HepG2 (cell line): ENCODE measurements around the gene ACSM6. TPM values are rescaled to one million over a fixed set of nuclear protein-coding genes. Genes with fewer than 3 reads are reported as not detected.

ENCODE experiments used
- polyA plus RNA-seq, 8 experiments: library from polyadenylated mRNA; depleted of rRNA in 3 of 8; stranded (reverse) in 7 of 8; unstranded in 1 of 8; fragments of >200 nt; fragmentation: Illumina TruSeq in 4 of 8; extraction: Trizol in 4 of 8; gene quantifications; 2 replicates each; pipeline versions ENCODE4 v1.2.1 to v1.2.3, GENCODE V29; 2011 to 2016; ENCODE audit warnings: low read depth in 4 of 8, missing spikeins in 1 of 8, mixed read lengths in 1 of 8; ENCODE audit not compliant: insufficient read depth in 1 of 8
- small RNA-seq, 3 experiments: library from RNA; depleted of rRNA; stranded (forward); fragments of <200 nt; gene quantifications; one replicate each; pipeline ENCODE3, GENCODE V24; 2012; ENCODE audit warnings: low read depth in 2 of 3, low replicate concordance in 1 of 3; ENCODE audit not compliant: insufficient read length in 3 of 3, insufficient read depth in 2 of 3
- total RNA-seq, 5 experiments: library from RNA; depleted of rRNA; stranded (reverse); fragments of >200 nt; fragmentation: Illumina TruSeq; extraction: Trizol; gene quantifications; 2 replicates each; pipeline ENCODE4 v1.2.3, GENCODE V29; 2016; ENCODE audit warnings: low read depth in 1 of 5

Gene ACSM6
- total and polyA plus RNA-seq, 2 of the 13 experiments (the other 11 are each of a cell fraction or from before 2014, with no cell fraction given), result not detected

Small RNA genes lying within 50 kb of the gene (small RNA-seq; reads per million reads assigned to genes)
- 0 reads per million in 3 experiments for gene AL157834.3

Other genes with a start within 250 kb of the ACSM6 start
- 0.09 TPM in 1 of 2 replicates, not detected in the other for gene CYP2C8, start 124.7 kb upstream of the ACSM6 start, total RNA-seq (2016; rRNA removed; fragmentation: Illumina TruSeq; extraction: Trizol)
- 0.13 and 0.15 TPM in 2 replicates for gene CYP2C8, start 124.7 kb upstream of the ACSM6 start, polyA plus RNA-seq (2011; rRNA removed)
- 123 and 183 TPM in 2 replicates for gene PDLIM1, start 96.8 kb downstream of the ACSM6 start, total RNA-seq (2016; rRNA removed; fragmentation: Illumina TruSeq; extraction: Trizol)
- 109 and 119 TPM in 2 replicates for gene PDLIM1, start 96.8 kb downstream of the ACSM6 start, polyA plus RNA-seq (2011; rRNA removed)